SU-DHL-6 (cell line): ENCODE measurements around the gene HTD2.

Experiments
- EZH2phosphoT487 ChIP-seq: fragments of 200-600 bp; sonication (generic), shearing (Covaris generic); conservative IDR thresholded peaks from 2 replicates; pipeline ENCODE4 v1.6.1; 2018; ENCODE audit warnings: mild to moderate bottlenecking, antibody characterized with exemption, low read length, moderate library complexity, mixed read lengths
- TF ChIP-seq, protein P1 (sequence below): fragments of 200-600 bp; sonication (generic); IDR thresholded peaks from one replicate; pipeline ENCODE4 v1.5.1; 2017; ENCODE audit warnings: antibody characterized with exemption, mild to moderate bottlenecking, low read length, moderate library complexity; ENCODE audit not compliant: insufficient read depth, poor library complexity, severe bottlenecking

DNA sequence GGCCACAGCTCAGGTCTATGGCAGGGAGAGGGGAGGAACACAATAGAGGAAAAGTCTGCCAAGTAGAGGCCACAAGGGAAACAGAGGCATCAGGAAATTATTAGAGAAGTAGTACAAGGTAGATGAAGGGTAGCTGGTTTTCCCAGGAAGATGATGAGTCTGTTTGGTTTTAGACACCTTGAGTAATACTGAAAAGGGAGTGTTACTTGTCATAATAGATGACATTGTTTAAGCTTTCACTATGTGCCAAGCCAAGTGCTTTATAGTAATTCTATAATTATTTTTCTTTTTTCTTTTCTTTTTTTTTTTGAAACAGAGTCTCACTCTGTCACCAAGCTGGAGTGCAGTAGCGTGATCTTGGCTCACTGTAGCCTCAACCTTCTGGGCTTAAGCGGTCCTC is 40.0 kb downstream of the HTD2 start:
- TF ChIP-seq, protein P1, sequence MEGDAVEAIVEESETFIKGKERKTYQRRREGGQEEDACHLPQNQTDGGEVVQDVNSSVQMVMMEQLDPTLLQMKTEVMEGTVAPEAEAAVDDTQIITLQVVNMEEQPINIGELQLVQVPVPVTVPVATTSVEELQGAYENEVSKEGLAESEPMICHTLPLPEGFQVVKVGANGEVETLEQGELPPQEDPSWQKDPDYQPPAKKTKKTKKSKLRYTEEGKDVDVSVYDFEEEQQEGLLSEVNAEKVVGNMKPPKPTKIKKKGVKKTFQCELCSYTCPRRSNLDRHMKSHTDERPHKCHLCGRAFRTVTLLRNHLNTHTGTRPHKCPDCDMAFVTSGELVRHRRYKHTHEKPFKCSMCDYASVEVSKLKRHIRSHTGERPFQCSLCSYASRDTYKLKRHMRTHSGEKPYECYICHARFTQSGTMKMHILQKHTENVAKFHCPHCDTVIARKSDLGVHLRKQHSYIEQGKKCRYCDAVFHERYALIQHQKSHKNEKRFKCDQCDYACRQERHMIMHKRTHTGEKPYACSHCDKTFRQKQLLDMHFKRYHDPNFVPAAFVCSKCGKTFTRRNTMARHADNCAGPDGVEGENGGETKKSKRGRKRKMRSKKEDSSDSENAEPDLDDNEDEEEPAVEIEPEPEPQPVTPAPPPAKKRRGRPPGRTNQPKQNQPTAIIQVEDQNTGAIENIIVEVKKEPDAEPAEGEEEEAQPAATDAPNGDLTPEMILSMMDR, result no peak
- no peak for TF ChIP-seq EZH2phosphoT487
